Activated CD4-positive, alpha-beta T cell treated with anti-CD3 and anti-CD28 coated beads, Interleukin-2, amount 50 U/mL, for 16 hours (primary cell): ENCODE results near the gene UVSSA.
"Not testable (repeated sequence)": the region's sequence is repeated elsewhere in the genome, so short reads cannot be mapped to it uniquely, and the experiment has no call there.

Experiments used
- DNase-seq: peaks from one replicate; pipeline ENCODE4 v3.0.0-alpha.2; 2020

The UVSSA gene

DNA sequence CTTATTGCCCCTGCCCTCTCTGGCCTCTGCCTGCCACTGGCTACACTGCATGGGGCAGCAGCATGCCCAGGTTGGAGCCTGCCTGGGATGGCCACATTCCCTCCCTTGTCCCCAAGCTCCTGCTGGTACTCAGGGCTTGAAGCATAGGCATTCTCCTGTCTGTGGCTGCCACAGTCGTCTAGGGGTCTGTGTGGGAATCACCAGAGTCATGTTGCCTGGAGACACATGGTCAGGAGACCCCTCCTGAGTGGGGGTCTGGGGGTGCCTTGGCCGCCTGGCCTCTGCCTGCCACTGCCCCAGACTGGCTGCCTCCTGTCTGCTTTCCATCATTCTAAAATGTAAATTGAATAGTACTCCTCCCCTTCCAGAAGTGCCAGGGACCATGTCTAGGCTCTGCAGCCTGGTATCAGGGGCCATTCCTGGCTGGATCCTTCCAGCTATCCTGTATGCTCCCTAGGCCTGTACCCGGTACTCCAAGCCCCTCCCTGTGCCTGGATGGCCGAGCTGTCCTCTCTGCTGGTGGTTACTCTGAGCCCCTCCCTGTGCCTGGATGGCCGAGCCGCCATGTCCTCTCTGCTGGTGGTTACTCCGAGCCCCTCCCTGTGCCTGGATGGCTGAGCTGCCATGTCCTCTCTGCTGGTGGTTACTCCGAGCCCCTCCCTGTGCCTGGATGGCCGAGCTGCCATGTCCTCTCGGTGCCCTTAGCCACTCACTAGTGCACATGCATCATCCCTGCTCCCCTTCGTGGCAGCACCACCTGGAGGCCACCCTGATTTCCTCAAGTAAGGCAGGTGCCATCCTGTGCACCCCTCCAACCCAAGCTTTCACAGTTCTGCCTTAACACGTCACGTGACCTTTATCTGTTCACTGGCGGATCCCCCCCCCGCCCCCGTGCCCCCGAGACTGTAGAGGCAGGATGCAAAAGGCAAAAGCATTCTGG is 64.7 kb downstream of the UVSSA start:
- no peak for DNase-seq

DNA sequence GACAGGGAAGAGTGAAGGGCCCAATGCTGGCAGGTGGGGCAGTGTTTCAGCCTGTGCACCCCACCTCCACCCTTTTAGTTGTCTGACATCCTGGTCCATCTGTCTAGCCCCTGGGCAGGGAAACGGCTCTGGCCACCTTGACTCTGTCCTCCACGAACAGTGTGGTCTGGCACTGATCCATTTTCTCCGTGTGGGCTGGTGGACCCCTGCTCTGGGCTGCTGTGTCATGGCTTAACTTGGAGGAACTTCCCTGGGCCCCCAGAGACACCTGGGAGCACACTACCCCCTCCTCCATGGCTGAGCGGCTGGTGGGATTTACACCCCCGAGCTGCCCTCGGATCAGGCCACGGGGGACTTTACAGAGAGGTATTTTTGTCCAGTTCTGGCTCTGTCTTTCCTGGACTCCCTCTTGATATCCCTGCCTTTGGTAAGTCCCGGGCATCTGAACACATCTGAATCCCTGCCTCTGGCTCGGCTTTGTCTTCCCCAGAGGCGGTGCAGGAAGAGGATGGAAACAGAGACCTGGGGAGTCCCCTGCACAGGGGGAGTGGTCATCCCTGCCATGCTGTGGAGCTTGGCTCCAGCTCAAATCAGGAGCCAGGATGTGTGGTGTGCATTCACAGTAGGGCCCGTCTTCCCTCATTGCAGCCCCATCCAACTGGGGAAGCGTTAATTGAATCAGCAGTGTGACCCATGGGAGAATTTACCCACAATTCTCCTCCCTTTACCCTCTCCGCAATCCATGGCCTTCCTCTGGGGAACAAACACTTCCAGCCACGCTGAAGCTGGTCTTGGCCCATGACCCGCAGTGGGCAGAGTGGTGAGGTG is 65.6 kb downstream of the UVSSA start:
- DNase-seq: no peak

DNA sequence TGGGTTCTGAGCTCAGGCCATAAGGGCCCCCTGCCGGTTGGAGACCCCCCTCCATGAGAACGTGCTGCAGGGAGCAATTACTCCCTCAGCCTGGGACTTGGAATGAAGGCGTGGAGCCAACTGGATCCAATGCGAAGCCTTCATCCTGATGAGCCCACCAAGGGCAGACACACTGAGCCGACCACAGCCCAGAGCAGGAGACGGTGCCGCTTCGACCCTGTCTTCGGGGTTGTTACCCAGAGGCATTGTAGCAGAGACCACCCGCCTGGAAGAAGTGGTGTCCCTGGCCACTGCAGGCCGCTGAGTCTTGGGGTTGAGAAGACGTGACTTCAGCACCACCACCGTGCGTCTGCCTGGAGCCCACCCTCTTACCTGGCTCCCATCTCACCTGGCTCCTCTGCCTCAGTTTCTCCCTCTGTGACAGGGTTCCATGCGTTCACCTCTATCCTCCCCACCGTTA is 66.2 kb downstream of the UVSSA start:
- no peak for DNase-seq

DNA sequence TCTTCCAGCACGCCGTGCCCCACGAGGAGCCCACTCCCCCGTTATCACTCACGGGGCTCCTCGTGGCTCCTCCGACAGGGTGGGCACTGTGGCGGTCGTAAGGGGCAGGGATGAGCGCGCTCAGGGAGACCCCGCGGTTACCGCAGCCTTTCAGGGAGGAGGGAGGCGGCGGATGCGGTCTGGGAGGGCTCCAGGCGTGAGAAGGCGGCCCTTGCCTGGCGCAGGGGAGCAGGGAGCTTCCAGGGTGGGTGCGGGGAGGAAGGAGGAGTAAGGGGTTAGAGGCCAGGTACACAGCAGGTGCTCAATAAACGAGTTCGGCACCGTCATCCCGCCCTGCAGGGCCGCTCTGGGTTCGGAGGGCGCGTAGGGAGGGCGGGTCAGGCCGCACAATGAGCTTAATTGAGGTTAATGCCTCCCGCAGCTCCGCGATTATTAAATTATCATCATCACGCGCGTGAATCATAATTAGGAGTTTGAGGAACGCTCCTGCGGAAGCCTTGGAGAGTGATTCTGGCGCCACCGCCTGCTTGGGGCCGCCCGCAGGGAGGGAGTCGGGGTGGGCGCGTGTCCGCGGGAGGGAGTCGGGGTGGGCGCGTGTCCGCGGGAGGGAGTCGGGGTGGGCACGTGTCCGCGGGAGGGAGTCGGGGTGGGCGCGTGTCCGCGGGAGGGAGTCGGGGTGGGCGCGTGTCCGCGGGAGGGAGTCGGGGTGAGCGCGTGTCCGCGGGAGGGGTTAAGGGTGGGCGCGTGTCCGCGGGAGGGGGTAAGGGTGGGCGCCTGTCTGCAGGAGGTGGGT is 66.9 kb downstream of the UVSSA start:
- DNase-seq: no peak

DNA sequence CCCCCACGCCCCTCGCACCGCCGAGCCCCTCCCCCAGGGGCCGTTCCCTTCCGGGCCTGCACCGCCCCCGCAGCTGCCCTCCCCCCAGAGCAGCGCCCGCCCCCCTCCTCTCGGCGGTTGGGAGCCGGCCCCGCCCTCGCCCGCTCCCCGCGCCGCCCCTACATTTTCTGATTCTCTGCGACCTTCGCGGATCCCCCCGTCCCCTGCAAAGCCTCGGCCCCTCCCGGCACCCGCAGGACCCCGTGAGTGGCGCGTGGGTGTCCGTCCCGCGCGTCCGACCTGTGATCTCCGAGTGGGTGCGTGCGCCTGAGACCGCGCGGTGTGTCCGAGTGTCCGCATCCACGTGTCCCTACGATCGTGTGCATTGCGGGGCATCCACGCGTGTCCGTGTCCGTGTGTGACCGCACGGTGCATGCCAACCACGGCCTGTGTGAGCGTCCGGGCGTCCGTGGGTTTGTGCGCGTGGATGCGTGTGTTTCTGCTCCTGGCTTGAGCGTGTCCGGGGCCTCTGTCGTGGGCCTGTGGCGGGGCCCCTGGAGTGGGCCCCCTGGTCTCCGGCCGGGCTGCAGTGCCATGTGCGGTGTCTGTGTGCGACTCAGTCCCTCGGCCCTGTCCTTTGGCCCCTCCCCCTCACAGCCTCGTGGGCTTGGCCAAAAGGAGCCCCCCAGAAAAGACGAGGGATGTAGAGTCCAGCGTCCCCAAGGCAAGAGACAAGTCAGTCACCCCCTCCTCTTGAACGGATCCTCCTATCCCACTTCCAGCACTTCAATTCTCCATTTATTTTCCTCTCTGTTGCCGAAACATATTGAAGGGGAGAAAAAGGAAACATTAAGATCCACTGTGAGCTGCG is 68.0 kb downstream of the UVSSA start:
- no peak for DNase-seq

DNA sequence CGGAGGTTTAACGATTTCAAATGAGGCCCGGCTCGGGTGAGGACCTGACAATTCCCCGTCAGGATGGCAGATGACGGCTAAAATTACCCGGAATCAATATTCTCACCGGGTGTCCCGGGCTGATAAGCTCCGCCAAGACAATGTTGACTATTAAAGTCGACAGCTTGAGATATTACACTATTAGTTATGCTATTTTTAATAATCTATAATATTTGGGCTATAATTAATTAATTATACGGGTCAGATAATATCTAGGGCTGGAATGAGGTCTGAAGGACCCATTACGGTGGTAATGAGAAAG is 68.6 kb downstream of the UVSSA start:
- no peak for DNase-seq

DNA sequence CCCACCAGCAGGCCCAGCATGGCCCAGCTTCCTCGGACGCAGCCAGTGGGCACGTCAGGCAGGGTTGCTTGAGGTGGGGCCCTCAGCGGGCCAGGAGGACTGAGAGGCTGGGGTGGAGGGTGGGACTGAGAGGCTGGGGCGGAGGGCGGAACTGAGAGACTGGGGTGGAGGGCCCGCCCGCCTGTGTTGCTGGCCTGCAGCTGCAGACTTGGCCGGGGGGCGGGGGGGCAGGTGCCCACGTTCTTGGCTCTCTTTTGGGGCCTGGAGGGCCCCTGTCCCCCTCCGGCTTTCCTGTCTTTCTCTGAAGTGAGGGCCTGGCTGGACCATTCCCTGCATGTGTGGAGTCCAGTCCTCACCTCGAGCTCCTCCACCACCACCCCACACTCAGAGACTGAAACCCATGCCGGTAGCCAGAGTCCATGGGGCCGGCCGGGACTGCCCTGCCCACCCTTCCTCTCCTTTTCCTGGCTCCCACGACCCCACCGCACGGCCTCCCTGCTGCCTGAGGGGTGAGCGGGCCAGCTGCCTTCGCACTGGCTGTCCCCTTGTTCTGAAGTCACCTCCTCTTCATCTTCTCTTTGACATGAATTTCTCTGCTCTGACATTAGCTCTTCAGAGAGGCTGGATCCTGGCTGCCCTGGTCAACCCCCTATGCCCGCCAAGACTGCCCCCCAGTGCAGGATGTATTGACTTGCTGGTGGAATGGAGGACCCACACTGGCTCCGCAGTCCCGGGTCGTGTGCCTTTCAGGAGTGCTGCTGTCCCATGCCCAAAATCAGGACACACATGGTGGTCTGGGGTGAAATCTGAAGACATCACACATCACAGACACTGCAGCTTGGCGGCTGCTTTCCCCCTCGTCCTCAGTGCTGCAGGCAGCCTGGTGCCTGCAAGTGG is 69.3 kb downstream of the UVSSA start:
- no peak for DNase-seq

DNA sequence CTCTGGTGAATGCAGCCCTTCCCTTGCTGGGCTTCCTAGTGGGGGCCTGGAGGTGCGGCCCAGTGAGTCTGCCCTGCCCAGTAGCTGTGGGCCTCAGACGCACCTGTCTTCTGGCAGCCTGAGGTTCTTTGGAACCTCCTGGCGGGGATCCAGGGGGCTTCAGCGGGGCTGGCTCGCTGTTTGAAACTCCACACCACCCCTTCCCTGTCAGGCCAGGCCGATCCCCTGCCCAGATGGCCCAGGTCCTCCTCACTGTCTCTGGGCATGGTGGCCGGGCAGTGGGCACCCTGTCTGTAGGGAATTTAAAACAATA is 69.9 kb downstream of the UVSSA start:
- DNase-seq: no peak

DNA sequence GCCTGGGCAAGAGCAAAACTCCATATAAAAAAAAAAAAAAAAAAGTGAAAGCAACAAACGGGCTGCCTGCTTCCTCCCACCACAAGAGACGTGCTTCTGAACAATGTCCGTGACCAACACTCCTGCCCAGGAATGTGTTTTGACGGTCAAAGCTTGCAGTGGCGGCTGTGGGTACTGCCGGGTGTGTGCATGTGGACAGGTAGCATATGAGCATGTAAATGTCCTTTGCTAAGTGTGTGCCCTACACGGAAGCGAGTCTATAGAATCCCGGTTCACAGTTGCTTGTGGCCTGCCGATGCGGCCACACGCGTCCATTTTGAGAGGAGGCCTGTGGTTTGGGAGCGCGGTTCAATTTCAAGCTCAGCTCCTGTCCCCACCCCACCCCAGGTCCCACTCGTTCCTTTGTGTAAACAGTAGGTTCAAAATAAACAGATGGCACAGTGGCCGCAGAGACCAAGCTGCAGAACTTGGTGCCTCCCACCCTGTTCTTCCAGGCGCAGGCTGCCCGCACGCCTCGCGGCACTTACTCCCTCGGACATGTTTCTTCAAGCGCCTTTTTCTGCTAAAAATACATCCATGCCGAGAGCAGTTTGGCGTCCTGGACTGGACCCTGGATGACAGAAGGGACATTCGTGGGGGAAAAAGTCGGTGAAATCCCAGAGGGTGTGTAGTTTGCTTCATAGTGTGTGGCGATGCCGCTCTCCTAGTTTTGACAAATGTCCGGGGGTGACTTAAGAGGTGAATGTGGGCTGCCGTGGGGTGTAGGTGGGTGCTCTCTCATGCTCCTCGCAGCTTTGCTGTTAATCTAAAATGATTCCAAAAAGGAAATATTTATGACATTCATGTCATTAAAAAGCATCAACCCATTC is 70.7 kb downstream of the UVSSA start:
- DNase-seq: no peak

DNA sequence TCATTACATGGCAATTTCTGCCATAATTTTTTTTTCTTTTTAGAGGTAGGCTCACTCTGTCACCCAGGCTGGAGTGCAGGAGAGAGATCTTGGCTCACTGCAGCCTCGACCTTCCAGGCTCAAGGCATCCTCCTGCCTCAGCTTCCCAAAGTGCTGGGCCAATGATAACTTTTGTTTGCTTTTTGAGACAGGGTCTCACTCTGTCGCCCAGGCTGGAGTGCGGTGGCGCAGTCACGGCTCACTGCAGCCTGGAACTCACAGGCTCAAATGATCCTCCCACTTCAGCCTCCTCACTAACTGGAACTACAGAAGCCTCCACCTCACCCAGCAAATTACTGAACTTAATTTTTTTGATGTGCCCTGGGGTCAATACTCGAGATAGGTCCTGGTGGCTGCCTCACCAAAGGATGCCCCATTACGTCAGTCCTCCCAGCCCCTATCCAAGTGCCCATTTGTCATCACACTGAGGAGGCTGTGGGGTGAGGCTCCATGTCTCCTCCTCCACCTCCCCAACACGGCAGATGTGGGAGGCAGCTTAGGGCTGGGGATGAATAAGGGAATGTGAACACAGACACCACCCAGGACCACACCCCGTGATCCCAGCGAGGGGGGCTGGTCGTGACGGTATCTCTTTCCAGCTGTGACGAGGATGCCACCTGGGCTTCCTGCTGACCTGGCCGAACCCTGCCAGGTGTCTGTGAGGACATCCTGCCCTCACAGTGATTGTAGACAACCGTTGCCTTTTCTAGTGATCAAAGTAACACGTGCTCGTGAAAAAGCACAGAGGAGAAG is 71.7 kb downstream of the UVSSA start:
- DNase-seq: no peak

DNA sequence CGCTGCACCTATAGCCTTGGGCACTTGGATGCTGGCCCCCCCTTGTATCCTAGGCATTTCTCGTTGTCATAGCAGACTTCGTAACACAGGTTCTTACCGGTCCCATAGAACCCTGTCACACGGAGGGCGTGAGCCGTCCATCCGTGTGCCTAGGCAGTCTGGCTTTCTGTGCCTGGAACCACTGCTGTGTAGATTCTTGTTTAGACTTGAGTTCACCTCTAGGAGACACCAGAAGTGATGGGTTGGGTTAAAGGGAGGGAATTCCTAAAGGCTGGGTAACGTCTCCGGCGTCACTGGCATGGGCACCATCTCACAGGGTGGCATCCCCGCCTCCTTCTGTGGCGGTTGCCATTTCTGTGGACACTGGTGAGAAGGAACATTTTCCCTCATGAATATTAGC is 72.7 kb downstream of the UVSSA start:
- DNase-seq: no peak

DNA sequence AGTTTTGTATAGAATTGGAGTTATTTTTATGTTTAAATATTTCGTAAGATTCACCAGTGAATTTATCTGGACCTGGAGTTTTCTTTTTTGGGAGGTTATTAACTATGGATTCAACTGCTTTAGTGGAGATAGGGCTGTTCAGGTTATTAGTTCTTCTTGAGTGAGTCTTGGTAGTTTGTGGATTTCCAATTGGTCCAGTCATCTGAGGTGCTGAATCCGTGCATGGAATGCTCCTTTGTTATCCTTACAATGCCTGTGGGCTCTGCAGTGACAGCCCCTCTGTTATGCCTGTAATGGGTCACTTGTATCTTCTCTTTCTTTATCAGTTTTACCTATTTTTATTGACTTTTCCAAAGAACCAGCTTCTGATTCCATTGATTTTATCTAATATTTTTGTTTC is 74.6 kb downstream of the UVSSA start:
- no peak for DNase-seq

DNA sequence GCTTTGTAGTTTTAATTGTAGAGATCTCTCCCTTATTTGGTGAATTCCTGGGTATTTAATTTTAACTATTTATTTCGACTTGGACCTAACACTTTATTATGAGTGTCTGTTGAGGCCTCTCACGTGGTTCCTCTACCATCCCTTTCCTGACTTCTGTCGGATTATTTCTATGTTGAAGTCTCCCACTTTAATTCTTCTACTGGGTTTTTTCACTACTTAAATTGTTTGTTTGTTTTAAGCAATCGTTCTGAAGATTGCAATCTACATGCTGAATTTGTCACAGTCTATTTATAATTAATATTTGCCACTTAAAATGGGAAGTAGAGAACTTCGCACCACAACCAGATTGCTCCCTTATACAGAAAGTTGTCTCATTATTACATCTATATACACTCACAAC is 80.0 kb downstream of the UVSSA start:
- DNase-seq: no peak

DNA sequence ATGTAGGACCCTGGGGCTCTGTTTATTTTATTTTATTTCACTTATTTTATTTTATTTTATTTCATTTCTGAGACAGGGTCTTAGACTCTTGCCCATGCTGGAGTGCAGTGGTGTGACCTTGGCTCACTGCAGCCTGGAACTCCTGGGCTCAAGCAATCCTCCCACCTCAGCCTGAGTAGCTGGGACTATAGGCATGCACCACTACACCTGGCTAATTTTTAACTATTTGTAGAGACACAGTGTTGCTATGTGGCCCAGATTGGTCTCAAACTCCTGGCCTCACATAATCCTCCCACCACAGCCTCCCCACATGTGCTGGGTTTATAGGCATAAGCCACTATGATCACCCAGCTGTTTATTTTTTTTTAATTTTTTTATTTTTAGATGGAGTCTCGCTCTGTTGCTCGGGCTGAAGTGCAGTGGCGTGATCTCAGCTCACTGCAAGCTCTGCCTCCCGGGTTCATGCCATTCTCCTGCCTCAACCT is 96.7 kb downstream of the UVSSA start:
- DNase-seq: not testable (repeated sequence)
